Duodenal mucosa (tissue), 2 donors: ENCODE measurements around the gene C17orf67.

ENCODE experiments used
- H3K27ac ChIP-seq: one replicate; pipeline ENCODE4 v1.7.0; 2013; ENCODE audit warnings: low read depth, low read length
- H3K27me3 ChIP-seq, 2 donors: one replicate each; pipeline ENCODE4 v1.7.0; 2013; ENCODE audit warnings: low read length in 2 of 2, control low read depth in 1 of 2; ENCODE audit not compliant: insufficient read depth in 2 of 2, control insufficient read depth in 1 of 2
- H3K36me3 ChIP-seq, 2 donors: one replicate each; pipeline ENCODE4 v1.7.0; 2013; ENCODE audit warnings: low read length in 2 of 2, control low read depth in 1 of 2; ENCODE audit not compliant: insufficient read depth in 2 of 2, control insufficient read depth in 1 of 2
- H3K4me1 ChIP-seq, 2 donors: one replicate each; pipeline ENCODE4 v1.7.0; 2013; ENCODE audit warnings: low read length in 2 of 2, control low read depth in 1 of 2; ENCODE audit not compliant: insufficient read depth in 2 of 2, control insufficient read depth in 1 of 2
- H3K4me3 ChIP-seq, 2 donors: one replicate each; pipeline ENCODE4 v1.7.0; 2013; ENCODE audit warnings: low read length in 2 of 2, low read depth in 1 of 2
- H3K9ac ChIP-seq, 2 donors: one replicate each; pipeline ENCODE4 v1.7.0; 2013; ENCODE audit warnings: low read length in 2 of 2, low read depth in 1 of 2
- H3K9me3 ChIP-seq, 2 donors: one replicate each; pipeline ENCODE4 v1.7.0; 2013; ENCODE audit warnings: low read length in 2 of 2, control low read depth in 1 of 2; ENCODE audit not compliant: control insufficient read depth in 1 of 2

C17orf67 gene

DNA sequence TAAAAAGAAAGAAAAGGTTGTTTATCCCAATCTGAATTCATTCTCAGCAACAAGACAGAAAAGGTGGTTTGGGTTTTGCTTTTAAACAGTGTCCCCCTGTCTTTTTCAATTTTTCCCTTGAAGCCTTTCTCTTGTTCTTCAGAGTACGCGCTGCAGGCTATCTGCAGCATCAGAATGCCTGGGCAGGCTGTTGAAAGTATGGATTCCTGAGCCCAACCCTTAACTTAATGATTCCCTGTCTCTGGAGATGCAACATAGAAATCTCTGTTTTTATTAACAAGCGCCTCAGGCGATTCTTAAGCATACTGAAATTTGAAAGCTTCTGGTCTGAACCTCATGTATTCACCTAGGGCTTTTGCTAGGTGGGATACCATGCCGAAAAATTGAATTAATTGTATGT is 32.4 kb upstream of the C17orf67 start:
- peaks cover 0 to 18% of the 10 kb centered on the region in 2 donors for H3K36me3 ChIP-seq

DNA sequence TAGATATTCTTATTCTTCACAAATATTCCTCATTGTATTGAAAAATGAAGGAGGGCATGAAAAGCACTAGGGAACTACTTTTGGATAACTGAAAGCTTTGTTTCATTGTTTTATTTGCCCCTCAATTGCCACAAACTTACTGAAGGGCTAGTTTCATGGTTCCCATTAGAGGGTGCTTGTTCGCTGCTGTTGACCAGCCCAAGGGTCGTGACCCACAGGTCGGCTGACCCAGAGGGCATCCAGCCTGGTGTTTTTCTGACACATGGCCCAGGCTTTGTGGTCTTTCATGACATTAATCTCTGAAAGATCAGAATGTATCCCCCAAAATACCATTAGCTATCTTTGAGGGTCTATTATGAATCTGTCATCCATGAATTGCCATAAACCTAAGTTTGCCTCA is 30.3 kb upstream of the C17orf67 start:
- H3K9ac ChIP-seq = no peak overlapping the region
- peaks cover 8 to 11% of the 10 kb centered on the region in 2 donors for H3K4me1 ChIP-seq
- no peaks in the 10 kb centered on the region for H3K27me3 ChIP-seq
- H3K36me3 ChIP-seq = peaks cover 3 to 21% of the 10 kb centered on the region in 2 donors
- no peak overlapping the region for H3K27ac ChIP-seq
- H3K9me3 ChIP-seq = no peaks in the 10 kb centered on the region
- H3K4me3 ChIP-seq = no peak overlapping the region

More for the DNA sequence above, 32.4 kb upstream of the C17orf67 start:
- Histone ChIP-seq H3K4me1 (peaks cover 8 to 11% of the 10 kb centered on the region in 2 donors), H3K27ac (no peak overlapping the region), H3K9me3 (no peaks in the 10 kb centered on the region), H3K4me3 (no peak overlapping the region), H3K9ac (no peak overlapping the region), H3K27me3 (no peaks in the 10 kb centered on the region)

DNA sequence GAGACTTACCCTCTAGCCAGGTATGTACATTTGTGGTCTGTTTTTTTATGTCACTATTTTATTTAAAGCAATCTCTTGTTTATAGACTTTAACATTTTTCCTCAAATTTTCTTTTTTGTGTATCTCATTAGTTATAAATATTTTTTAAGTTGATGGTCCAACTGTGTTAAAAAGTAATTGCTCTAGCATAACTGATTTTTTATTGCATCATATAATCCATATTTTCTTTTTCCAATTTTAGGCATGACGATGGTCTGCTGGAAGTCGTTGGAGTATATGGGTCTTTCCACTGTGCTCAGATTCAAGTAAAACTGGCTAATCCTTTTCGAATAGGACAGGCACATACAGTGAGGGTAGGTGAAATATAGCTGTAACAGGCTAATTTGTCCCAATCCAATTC is 28.2 kb upstream of the C17orf67 start:
- Histone ChIP-seq H3K27ac (no peak overlapping the region), H3K9me3 (no peaks in the 10 kb centered on the region), H3K4me1 (no peaks in the 10 kb centered on the region), H3K27me3 (no peaks in the 10 kb centered on the region), H3K36me3 (peaks cover 7 to 27% of the 10 kb centered on the region in 2 donors), H3K4me3 (no peak overlapping the region), H3K9ac (no peak overlapping the region)

DNA sequence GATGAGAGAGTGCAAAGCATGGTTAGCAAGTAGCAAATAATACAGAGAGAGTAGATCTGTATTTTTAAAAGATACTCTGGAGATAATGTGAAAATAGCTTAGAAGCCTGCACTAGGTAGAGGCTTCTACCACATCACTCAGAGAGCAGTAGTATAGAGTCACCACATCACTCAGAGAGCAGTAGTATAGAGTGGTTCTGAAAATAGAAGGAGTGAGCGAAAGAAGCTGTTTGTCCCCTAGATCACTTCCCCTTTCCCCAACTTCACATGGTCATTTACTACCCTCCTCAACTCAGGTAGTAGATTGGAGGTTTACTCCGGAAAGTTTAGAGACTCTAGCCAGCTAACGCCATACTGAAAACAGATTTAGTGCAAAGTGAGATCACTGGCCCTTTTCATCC is 17.3 kb upstream of the C17orf67 start:
- Histone ChIP-seq H3K4me3 (no peak overlapping the region), H3K36me3 (peaks cover 3 to 23% of the 10 kb centered on the region in 2 donors)

DNA sequence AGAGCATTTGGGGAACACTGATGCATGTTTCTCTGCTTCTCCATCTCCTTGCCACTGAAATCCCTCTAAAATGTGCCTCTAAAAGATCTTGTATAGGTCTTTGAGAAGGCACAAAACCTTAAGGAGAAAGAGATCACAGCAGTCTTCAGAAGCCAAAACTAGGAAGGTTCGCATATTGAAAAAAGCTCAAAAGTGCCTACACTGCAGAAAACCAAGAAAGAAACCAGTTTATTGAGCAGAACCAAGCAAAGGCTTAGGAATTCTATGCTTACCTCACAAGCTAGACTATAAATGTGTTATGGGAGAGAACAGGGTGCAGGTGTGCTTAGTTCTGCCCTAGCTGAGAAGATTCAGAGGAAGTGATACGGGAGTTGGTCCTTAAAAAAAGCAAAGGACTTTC is 16.9 kb upstream of the C17orf67 start:
- H3K27ac ChIP-seq = no peak overlapping the region
- H3K27me3 ChIP-seq = no peaks in the 10 kb centered on the region
- no peak overlapping the region for H3K9ac ChIP-seq
- H3K9me3 ChIP-seq = no peaks in the 10 kb centered on the region
- H3K4me1 ChIP-seq = no peaks in the 10 kb centered on the region
- H3K4me3 ChIP-seq = no peak overlapping the region
- peaks cover 3 to 22% of the 10 kb centered on the region in 2 donors for H3K36me3 ChIP-seq

More for the DNA sequence above, 17.3 kb upstream of the C17orf67 start:
- no peaks in the 10 kb centered on the region for H3K27me3 ChIP-seq
- H3K27ac ChIP-seq = no peak overlapping the region
- H3K9ac ChIP-seq = no peak overlapping the region
- no peaks in the 10 kb centered on the region for H3K9me3 ChIP-seq
- H3K4me1 ChIP-seq = no peaks in the 10 kb centered on the region

DNA sequence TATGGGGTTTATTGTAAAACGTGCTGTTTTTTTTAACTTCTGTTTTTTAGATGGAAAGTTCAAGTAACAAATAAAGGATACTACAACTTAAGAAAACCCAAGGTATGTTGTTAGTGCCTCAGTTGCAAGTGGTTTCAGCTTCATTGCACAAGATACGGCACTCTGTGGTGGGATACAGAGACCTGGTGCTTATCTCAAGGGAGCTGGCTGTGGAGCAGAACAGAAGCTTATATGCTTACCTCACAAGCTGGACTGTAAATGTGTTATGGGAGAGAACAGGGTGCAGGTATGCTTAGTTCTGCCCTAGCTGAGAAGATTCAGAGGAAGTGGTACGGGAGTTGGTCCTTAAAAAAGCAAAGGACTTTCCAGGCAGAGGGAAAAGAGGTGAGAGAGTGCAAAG is 15.4 kb upstream of the C17orf67 start:
- Histone ChIP-seq H3K27me3 (no peaks in the 10 kb centered on the region), H3K36me3 (peaks cover 3 to 22% of the 10 kb centered on the region in 2 donors), H3K9me3 (no peaks in the 10 kb centered on the region), H3K4me1 (no peaks in the 10 kb centered on the region), H3K9ac (no peak overlapping the region), H3K27ac (no peak overlapping the region), H3K4me3 (no peak overlapping the region)

DNA sequence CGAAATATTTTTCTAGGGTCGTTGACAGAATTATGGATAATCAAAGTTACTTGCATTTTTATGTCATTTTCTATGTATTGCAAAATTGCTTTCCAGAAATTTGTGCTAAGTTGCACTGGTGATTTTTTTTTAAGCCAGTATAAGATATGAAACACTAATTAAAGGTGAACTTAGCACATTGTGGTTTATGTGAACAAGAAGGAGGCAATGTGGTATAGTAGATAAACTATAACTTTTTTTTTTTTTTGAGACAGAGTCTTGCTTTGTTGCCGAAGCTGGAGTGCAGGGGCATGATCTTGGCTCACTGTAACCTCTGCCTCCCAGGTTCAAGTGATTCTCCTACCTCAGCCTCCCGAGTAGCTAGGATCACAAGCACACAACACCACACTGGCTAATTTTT is 13.4 kb upstream of the C17orf67 start:
- Histone ChIP-seq H3K27me3 (no peaks in the 10 kb centered on the region), H3K27ac (no peak overlapping the region), H3K4me1 (no peaks in the 10 kb centered on the region), H3K9me3 (no peaks in the 10 kb centered on the region), H3K9ac (no peak overlapping the region), H3K36me3 (peaks cover 3 to 22% of the 10 kb centered on the region in 2 donors), H3K4me3 (no peak overlapping the region)

DNA sequence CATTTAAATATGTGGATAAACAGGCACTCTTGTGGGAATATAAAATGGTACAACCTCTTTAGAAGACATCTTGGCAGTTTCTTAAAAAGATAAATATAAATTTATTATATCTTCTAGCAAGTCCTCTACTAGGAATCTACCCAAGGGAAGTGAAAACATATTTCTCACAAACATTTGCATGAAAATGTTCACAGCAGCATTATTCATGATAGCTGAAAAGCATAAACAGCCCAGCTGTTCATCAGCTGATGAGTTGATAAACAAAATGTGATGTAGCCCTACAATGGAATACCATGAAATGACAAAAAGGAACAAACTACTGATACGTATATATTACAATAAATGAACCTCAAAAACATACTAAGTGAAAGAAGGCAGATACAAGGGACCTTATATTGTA is 12.2 kb upstream of the C17orf67 start:
- Histone ChIP-seq H3K4me1 (no peaks in the 10 kb centered on the region), H3K9ac (no peak overlapping the region), H3K4me3 (no peak overlapping the region), H3K9me3 (no peaks in the 10 kb centered on the region), H3K27ac (no peak overlapping the region), H3K36me3 (peaks cover 3 to 22% of the 10 kb centered on the region in 2 donors), H3K27me3 (no peaks in the 10 kb centered on the region)

DNA sequence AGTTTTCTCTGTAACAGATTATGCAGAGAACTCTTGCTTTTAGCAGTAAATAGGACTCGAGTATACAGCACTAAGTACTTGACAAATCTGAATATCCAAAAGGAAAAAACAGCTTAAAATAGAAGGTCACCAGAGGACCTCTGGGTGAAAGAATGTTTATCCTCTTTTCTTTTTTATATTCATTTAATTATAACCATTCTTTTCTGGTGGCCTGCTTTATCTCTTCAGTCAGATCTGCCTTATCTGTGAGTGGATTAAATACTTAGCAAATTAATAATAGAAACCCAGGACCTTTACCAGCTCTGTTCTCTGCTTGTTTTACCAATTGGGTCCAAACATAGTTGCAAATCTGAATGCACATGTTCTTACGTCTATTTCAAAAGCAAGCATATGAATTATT is 8.9 kb upstream of the C17orf67 start:
- H3K27me3 ChIP-seq = no peaks in the 10 kb centered on the region
- no peak overlapping the region for H3K9ac ChIP-seq
- no peak overlapping the region for H3K4me3 ChIP-seq
- H3K4me1 ChIP-seq = no peaks in the 10 kb centered on the region
- peaks cover 0 to 3% of the 10 kb centered on the region in 2 donors for H3K36me3 ChIP-seq
- H3K9me3 ChIP-seq = no peaks in the 10 kb centered on the region
- no peak overlapping the region for H3K27ac ChIP-seq

DNA sequence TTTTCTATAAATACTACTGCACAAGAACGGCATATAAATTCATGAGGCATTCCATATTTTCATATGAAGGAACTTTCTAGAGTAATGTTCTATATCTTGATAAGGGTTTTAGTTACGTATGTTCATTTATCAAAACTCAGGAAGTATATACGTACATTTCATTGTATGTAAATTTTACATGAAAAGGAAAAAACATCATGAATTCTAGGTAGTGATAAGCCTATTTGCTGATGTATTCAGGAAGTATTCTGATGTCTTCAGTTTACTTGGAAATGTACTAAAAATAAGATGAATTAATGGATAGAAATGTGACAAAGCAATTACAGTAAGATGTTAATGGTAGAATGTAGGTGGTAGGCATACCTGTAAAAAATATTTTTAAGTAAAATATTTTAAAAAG is 5.0 kb upstream of the C17orf67 start:
- no peak overlapping the region for H3K4me3 ChIP-seq
- H3K9ac ChIP-seq = no peak overlapping the region
- H3K27ac ChIP-seq = no peak overlapping the region
- no peaks in the 10 kb centered on the region for H3K9me3 ChIP-seq
- no peaks in the 10 kb centered on the region for H3K36me3 ChIP-seq
- no peaks in the 10 kb centered on the region for H3K27me3 ChIP-seq
- peaks cover 12 to 16% of the 10 kb centered on the region in 2 donors for H3K4me1 ChIP-seq

DNA sequence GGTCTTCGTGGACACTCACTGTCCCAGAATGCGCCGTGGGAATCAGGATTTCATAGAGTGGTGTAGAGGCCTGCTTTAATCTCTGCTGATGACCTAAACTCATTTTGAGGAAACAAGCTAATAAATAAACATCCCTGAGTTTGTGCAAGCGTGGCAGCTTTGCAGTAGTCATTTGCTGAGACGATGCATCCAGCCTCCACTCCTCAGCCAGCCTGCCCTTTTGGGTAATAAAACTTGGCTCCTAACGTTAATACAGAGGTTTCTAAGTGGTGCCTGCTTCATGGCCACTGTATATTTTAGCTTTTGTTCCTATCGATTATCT is 1.5 kb upstream of the C17orf67 start:
- Histone ChIP-seq H3K36me3 (no peaks in the 10 kb centered on the region), H3K9ac (peak overlapping the region; percentile 57 to 81), H3K27ac (no peak overlapping the region), H3K27me3 (no peaks in the 10 kb centered on the region), H3K4me1 (peaks cover 17 to 22% of the 10 kb centered on the region in 2 donors), H3K9me3 (no peaks in the 10 kb centered on the region), H3K4me3 (peak overlapping the region; percentile 77 to 87)
